Endothelial cell of umbilical vein (primary cell): Measurements from ENCODE around the gene CHD6.

ENCODE experiments used
- CTCF ChIP-seq, 2 donors: IDR thresholded peaks; 1 replicate in 1 of 2; 2 replicates in 1 of 2; pipeline ENCODE4 v1.5.1; 2011; ENCODE audit warnings: low read length in 2 of 2, mild to moderate bottlenecking in 2 of 2, moderate library complexity in 2 of 2, control low read depth in 1 of 2, inconsistent platforms in 1 of 2, low read depth in 1 of 2; ENCODE audit not compliant: insufficient read depth in 1 of 2; ENCODE audit errors: extremely low read depth in 1 of 2
- EZH2 ChIP-seq: IDR thresholded peaks from 2 replicates; pipeline ENCODE4 v1.6.1; 2012; ENCODE audit warnings: borderline replicate concordance, low read depth, mild to moderate bottlenecking, moderate library complexity, low read length, inconsistent platforms; ENCODE audit not compliant: severe bottlenecking
- MAX ChIP-seq: IDR thresholded peaks from 2 replicates; pipeline ENCODE4 v1.6.1; 2011; ENCODE audit not compliant: insufficient read depth, insufficient read length
- MYC ChIP-seq: IDR thresholded peaks from one replicate; pipeline ENCODE4 v1.6.1; 2011; ENCODE audit warnings: mild to moderate bottlenecking, low read depth, low read length
- POLR2A ChIP-seq: IDR thresholded peaks from 2 replicates; pipeline ENCODE4 v1.6.1; 2012; ENCODE audit warnings: low read depth, mild to moderate bottlenecking, control low read depth, low read length

- TF ChIP-seq POLR2A, result no peak
- TF ChIP-seq CTCF (IDR thresholded peaks at IDR 0.05; ENCODE audit: extremely low read depth in 1 of 2, insufficient read depth in 1 of 2, low read depth in 1 of 2, low read length in 2 of 2), result no peak
- no peak for TF ChIP-seq MYC
- no peak for TF ChIP-seq MAX
- no peak for TF ChIP-seq EZH2
Observed at GRCh38 chr20:41390889-41391288, 227.3 kb downstream of the CHD6 start.
